Keratinocyte (primary cell): Measurements from ENCODE around the gene CDC20B.

Source experiments
- EZH2 ChIP-seq: IDR thresholded peaks from one replicate; pipeline ENCODE4 v1.6.1; 2012; ENCODE audit warnings: inconsistent platforms, mild to moderate bottlenecking, low read length, moderate library complexity
- TF ChIP-seq, protein P1 (sequence below), 3 experiments: IDR thresholded peaks in 1 of 3; conservative IDR thresholded peaks in 1 of 3; optimal IDR thresholded peaks in 1 of 3; 2 replicates in 2 of 3; 3 replicates in 1 of 3; pipeline versions ENCODE3 to v1.5.1; 2011; ENCODE audit warnings: low read length in 3 of 3, mild to moderate bottlenecking in 3 of 3, moderate library complexity in 2 of 3, control low read depth in 1 of 3, inconsistent platforms in 1 of 3; ENCODE audit not compliant: insufficient read depth in 2 of 3; ENCODE audit errors: extremely low read depth in 1 of 3

DNA sequence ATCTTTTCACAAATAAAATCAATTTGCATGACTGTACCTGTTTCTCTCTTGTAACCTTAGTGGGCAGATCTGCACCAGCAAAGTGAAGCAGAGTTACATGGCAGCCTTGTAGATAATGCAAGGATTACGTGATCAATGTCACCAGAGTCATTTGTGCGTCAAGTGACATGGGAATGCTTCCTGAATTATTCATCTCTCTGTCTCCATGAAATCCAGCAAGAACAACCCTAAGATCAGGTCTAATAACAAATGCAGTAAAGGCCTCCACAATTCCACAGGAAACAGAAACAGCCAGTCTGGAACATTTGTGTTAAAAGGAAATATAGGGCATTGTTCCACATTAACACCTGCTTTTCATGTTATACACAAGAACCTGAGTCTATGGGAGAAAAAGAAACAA is 62.8 kb downstream of the CDC20B start:
- TF ChIP-seq, protein P1, sequence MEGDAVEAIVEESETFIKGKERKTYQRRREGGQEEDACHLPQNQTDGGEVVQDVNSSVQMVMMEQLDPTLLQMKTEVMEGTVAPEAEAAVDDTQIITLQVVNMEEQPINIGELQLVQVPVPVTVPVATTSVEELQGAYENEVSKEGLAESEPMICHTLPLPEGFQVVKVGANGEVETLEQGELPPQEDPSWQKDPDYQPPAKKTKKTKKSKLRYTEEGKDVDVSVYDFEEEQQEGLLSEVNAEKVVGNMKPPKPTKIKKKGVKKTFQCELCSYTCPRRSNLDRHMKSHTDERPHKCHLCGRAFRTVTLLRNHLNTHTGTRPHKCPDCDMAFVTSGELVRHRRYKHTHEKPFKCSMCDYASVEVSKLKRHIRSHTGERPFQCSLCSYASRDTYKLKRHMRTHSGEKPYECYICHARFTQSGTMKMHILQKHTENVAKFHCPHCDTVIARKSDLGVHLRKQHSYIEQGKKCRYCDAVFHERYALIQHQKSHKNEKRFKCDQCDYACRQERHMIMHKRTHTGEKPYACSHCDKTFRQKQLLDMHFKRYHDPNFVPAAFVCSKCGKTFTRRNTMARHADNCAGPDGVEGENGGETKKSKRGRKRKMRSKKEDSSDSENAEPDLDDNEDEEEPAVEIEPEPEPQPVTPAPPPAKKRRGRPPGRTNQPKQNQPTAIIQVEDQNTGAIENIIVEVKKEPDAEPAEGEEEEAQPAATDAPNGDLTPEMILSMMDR (optimal IDR thresholded peaks at IDR 0.05 in 1 of 3, IDR thresholded peaks at IDR 0.05 in 1 of 3, conservative IDR thresholded peaks at IDR 0.05 in 1 of 3; ENCODE audit: extremely low read depth in 1 of 3, insufficient read depth in 2 of 3, low read length in 3 of 3) = no peak
- TF ChIP-seq EZH2 = no peak
